Neutrophil (primary cell): ENCODE data around the gene RPH3AL.
"Not testable (repeated sequence)": the region's sequence is repeated elsewhere in the genome, so short reads cannot be mapped to it uniquely, and the experiment has no call there.

Source experiments
- H3K27ac ChIP-seq: fragments of 200-600 bp; sonication (generic); 2 replicates; pipeline ENCODE4 v1.5.1; 2016; ENCODE audit warnings: mild to moderate bottlenecking, moderate library complexity
- H3K27me3 ChIP-seq: fragments of 200-600 bp; sonication (generic); 2 replicates; pipeline ENCODE4 v1.6.0; 2016; ENCODE audit warnings: mild to moderate bottlenecking
- H3K36me3 ChIP-seq: fragments of 200-600 bp; sonication (generic); 2 replicates; pipeline ENCODE4 v1.5.1; 2017
- H3K4me1 ChIP-seq, 2 experiments: fragments of 200-600 bp in 1 of 2; sonication (generic) in 1 of 2; 1 replicate in 1 of 2; 2 replicates in 1 of 2; pipeline versions ENCODE4 v1.5.1 to v1.6.1; 2013 to 2016; ENCODE audit warnings: low read depth in 1 of 2, low read length in 1 of 2, mild to moderate bottlenecking in 1 of 2, moderate library complexity in 1 of 2; ENCODE audit not compliant: control insufficient read depth in 1 of 2, insufficient read depth in 1 of 2
- H3K4me3 ChIP-seq, 2 experiments: fragments of 200-600 bp in 1 of 2; sonication (generic) in 1 of 2; 1 replicate in 1 of 2; 2 replicates in 1 of 2; pipeline ENCODE4 v1.5.1; 2013 to 2016; ENCODE audit warnings: low read depth in 1 of 2, low read length in 1 of 2, mild to moderate bottlenecking in 1 of 2, moderate library complexity in 1 of 2
- H3K9me3 ChIP-seq: fragments of 200-600 bp; sonication (generic); 2 replicates; pipeline ENCODE4 v1.5.1; 2016
- TF ChIP-seq, protein P1 (sequence below): fragments of 200-600 bp; sonication (generic); IDR thresholded peaks from 2 replicates; pipeline ENCODE4 v1.5.1; 2016; ENCODE audit warnings: antibody characterized with exemption

RPH3AL gene

DNA sequence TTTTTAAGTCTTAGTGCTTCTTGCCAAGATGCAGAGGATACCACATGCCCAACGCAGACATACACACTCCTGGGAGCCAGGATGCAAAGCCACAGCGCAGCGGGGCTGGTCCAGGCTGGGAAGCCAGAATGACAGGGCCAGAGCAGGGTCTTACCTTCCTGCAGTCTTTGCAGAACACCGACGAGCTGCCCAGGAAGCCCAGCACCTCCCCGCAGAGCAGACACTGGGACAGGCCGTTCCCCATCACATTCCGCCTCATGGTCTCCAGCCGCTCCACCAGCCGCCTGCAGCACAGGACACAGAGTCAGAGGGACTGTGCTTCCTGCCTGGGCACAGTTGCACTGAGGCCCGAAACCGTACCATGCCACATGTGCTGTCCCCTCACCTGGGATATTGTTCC, 33.3 kb downstream of the RPH3AL start:
- Histone ChIP-seq H3K9me3 (no peaks in the 10 kb centered on the region), H3K4me3 (no peak overlapping the region), H3K27me3 (peaks cover 4% of the 10 kb centered on the region), H3K27ac (no peak overlapping the region), H3K4me1 (no peaks in the 10 kb centered on the region), H3K36me3 (no peaks in the 10 kb centered on the region)
- TF ChIP-seq, protein P1, sequence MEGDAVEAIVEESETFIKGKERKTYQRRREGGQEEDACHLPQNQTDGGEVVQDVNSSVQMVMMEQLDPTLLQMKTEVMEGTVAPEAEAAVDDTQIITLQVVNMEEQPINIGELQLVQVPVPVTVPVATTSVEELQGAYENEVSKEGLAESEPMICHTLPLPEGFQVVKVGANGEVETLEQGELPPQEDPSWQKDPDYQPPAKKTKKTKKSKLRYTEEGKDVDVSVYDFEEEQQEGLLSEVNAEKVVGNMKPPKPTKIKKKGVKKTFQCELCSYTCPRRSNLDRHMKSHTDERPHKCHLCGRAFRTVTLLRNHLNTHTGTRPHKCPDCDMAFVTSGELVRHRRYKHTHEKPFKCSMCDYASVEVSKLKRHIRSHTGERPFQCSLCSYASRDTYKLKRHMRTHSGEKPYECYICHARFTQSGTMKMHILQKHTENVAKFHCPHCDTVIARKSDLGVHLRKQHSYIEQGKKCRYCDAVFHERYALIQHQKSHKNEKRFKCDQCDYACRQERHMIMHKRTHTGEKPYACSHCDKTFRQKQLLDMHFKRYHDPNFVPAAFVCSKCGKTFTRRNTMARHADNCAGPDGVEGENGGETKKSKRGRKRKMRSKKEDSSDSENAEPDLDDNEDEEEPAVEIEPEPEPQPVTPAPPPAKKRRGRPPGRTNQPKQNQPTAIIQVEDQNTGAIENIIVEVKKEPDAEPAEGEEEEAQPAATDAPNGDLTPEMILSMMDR: no peak

DNA sequence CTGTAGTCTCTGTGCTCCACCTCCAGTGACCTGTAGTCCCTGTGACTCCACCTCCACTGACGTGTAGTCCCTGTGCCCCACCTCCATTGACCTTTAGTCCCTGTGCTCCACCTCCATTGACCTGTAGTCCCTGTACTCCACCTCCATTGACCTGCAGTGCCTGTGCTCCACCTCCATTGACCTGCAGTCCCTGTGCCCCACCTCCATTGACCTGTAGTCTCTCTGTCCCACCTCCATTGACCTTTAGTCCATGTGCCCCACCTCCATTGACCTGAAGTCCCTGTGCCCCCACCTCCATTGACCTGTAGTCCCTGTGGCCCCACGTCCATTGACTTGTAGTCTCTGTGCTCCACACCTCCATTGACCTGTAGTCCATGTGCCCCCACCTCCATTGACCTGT, 35.5 kb downstream of the RPH3AL start:
- not testable (repeated sequence) for H3K36me3 ChIP-seq, H3K27ac ChIP-seq, H3K9me3 ChIP-seq, H3K4me1 ChIP-seq, H3K27me3 ChIP-seq, H3K4me3 ChIP-seq

DNA sequence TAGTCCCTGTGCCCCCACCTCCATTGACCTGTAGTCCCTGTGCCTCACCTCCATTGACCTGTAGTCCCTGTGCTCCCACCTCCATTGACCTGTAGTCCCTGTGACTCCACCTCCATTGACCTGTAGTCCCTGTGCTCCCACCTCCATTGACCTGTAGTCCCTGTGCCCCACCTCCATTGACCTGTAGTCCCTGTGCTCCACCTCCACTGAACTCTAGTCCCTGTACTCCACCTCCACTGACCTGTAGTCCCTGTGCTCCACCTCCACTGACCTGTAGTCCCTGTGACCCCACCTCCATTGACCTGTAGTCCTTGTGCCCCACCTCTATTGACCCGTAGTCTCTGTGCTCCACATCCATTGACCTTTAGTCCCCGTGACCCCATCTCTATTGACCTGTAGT, 37.2 kb downstream of the RPH3AL start:
- H3K27me3 ChIP-seq, H3K4me1 ChIP-seq, H3K36me3 ChIP-seq, H3K4me3 ChIP-seq, H3K9me3 ChIP-seq, H3K27ac ChIP-seq: not testable (repeated sequence)

DNA sequence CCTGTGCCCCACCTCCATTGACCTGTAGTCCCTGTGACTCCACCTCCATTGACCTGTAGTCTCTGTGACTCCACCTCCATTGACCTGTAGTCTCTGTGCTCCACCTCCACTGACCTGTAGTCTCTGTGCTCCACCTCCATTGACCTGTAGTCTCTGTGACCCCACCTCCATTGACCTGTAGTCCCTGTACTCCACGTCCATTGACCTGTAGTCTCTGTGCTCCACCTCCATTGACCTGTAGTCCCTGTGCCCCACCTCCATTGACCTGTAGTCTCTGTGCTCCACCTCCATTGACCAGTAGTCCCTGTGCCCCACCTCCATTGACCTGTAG, 38.0 kb downstream of the RPH3AL start:
- not testable (repeated sequence) for H3K4me3 ChIP-seq, H3K27me3 ChIP-seq, H3K9me3 ChIP-seq, H3K36me3 ChIP-seq, H3K4me1 ChIP-seq, H3K27ac ChIP-seq

DNA sequence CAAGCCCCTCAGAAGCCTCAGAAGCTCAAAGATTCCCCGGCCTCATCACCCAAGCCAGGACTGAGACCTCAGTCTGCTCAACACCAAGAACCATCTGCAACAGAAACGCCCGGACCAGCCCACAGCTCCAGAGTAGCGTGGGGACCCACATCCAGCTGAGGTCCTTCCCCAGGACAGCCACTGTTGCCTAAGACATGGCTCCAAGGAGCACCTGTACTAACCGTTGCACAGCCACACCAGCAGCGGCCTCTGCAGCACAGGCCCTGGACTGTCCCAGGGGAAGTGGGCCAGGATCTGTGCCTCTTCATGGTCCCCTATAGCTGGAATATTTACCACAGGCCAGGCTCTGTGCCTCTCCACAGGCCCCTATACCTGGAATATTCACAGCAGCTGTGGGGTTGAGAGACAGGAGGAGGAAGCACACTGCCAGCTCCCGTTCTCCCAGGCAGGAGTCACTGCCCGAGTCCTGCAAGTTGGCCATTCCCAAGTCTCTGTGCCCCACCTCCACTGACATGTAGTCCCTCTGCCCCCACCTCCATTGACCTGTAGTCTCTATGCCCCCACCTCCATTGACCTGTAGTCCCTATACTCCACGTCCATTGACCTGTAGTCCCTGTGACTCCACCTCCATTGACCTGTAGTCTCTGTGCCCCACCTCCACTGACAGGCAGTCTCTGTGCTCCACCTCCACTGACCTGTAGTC, 38.5 kb downstream of the RPH3AL start:
- H3K27ac ChIP-seq: no peak overlapping the region
- H3K4me3 ChIP-seq: no peak overlapping the region
- H3K36me3 ChIP-seq: no peaks in the 10 kb centered on the region
- H3K27me3 ChIP-seq: no peaks in the 10 kb centered on the region
- TF ChIP-seq, protein P1: no peak
- no peaks in the 10 kb centered on the region for H3K9me3 ChIP-seq
- no peaks in the 10 kb centered on the region for H3K4me1 ChIP-seq

DNA sequence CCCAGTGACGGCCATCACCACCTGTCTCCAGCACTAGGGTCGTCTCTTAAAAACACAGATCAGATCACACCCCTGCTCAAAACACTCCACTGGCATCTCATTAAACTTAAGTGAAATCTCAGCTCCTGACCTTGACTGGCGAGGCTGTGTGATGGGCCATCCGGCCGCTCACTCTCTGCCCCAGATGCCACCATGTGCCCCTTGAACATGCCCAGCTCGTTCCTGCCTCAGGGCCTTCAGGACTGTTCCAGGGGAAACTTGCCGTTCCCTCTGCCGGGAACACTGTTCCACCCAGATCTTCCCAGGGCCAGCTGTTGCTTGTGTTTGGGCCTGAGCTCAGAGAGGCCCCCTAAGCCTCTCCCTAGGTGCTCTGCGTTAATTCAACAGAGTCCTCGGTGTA, 39.4 kb downstream of the RPH3AL start:
- Histone ChIP-seq H3K27me3 (peaks cover 4% of the 10 kb centered on the region), H3K27ac (no peak overlapping the region), H3K4me1 (no peaks in the 10 kb centered on the region), H3K36me3 (no peaks in the 10 kb centered on the region), H3K4me3 (no peak overlapping the region), H3K9me3 (no peaks in the 10 kb centered on the region)
- TF ChIP-seq, protein P1: no peak

DNA sequence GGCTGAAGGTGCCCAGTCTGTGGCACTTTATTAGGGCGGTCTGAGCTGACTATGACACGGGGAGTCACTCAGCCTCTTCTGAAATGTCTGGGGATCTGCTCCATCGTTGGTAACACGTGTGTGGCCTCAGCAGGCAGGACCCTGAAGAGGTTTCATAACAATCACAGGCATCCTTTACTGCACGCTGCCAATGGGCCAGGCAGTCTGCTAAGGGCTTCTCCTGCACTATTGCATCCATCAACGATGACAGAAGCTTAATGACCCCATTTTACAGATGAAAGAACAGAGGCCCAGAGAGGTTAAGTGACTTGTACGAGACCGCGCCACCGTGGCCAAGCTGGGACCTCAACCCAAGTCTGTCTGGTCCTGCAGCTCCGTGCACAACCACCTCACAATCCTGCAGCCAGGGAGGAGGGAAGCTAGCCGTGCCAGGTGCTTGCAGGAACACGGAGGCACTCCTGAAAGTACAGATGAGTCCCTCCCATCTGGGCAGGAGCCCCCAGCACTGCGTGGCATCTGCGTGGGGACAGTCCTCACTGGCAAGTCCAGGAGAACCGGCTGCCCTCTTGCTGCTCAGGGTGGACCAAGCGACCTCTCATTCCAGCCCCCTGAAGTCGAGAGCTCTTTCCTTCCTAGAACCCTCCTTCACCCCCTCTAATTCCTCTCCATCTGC, 40.0 kb downstream of the RPH3AL start:
- peaks cover 4% of the 10 kb centered on the region for H3K27me3 ChIP-seq
- no peaks in the 10 kb centered on the region for H3K36me3 ChIP-seq
- no peak overlapping the region for H3K27ac ChIP-seq
- TF ChIP-seq, protein P1: no peak
- no peak overlapping the region for H3K4me3 ChIP-seq
- no peaks in the 10 kb centered on the region for H3K9me3 ChIP-seq
- H3K4me1 ChIP-seq: no peaks in the 10 kb centered on the region
